HEK293T (cell line): Measurements from ENCODE around the gene FBXL13.

ENCODE experiments used
- ARNT ChIP-seq: fragments of 450-650 bp; IDR thresholded peaks from 2 replicates; pipeline ENCODE4 v1.6.1; 2017; ENCODE audit warnings: mild to moderate bottlenecking
- BHLHE40 ChIP-seq: fragments of 450-650 bp; IDR thresholded peaks from 2 replicates; pipeline ENCODE4 v1.6.1; 2016; ENCODE audit warnings: mild to moderate bottlenecking, moderate library complexity, borderline replicate concordance
- ELF4 ChIP-seq: fragments of 450-650 bp; IDR thresholded peaks from 2 replicates; pipeline ENCODE4 v1.6.1; 2017; ENCODE audit warnings: antibody characterized with exemption
- FOXA1 ChIP-seq: fragments of 450-650 bp; IDR thresholded peaks from 2 replicates; pipeline ENCODE4 v1.6.1; 2016; ENCODE audit warnings: mild to moderate bottlenecking
- FOXK2 ChIP-seq: fragments of 450-650 bp; IDR thresholded peaks from 2 replicates; pipeline ENCODE4 v1.6.1; 2016; ENCODE audit warnings: mild to moderate bottlenecking
- FOXM1 ChIP-seq: fragments of 450-650 bp; IDR thresholded peaks from 2 replicates; pipeline ENCODE4 v1.6.1; 2017; ENCODE audit warnings: mild to moderate bottlenecking, borderline replicate concordance
- HDGF ChIP-seq: fragments of 450-650 bp; IDR thresholded peaks from 2 replicates; pipeline ENCODE4 v1.6.1; 2017; ENCODE audit warnings: antibody characterized with exemption, borderline replicate concordance
- L3MBTL2 ChIP-seq: fragments of 450-650 bp; conservative IDR thresholded peaks from 2 replicates; pipeline ENCODE4 v1.6.1; 2016; ENCODE audit warnings: mild to moderate bottlenecking
- LEF1 ChIP-seq: fragments of 450-650 bp; IDR thresholded peaks from 2 replicates; pipeline ENCODE4 v1.6.1; 2017; ENCODE audit warnings: mild to moderate bottlenecking, borderline replicate concordance
- NFRKB ChIP-seq: fragments of 450-650 bp; IDR thresholded peaks from 2 replicates; pipeline ENCODE4 v1.6.1; 2016; ENCODE audit warnings: mild to moderate bottlenecking, moderate library complexity
- SP1 ChIP-seq: fragments of 450-650 bp; IDR thresholded peaks from 2 replicates; pipeline ENCODE4 v1.6.1; 2017
- SUZ12 ChIP-seq: fragments of 450-650 bp; IDR thresholded peaks from 2 replicates; pipeline ENCODE4 v1.6.1; 2016; ENCODE audit warnings: mild to moderate bottlenecking
- TARDBP ChIP-seq: fragments of 450-650 bp; IDR thresholded peaks from 2 replicates; pipeline ENCODE4 v1.6.1; 2016
- TF ChIP-seq, protein P1 (sequence below): fragments of 450-650 bp; IDR thresholded peaks from 2 replicates; pipeline ENCODE4 v1.6.1; 2016

DNA sequence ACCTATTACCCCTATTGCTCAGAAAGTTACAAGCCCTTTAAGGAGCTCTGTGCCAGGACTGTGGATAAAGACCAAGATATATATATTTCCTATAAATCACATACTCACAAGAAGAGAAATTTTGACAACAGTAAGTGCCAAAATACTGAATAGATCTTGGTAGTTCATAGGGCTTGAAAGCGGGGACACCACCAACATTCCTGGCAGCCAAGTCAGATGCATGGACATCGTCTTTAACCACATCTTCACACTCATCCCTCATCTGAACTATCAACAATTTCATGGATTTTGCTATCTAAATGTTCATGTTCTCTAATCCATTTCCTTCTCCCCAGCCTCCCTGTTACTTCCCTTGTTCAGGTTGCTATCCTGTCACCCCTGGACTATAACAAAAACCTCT lies 229.2 kb downstream of the FBXL13 start:
- no peak for TF ChIP-seq SP1
- no peak for TF ChIP-seq FOXM1
- no peak for TF ChIP-seq FOXA1
- TF ChIP-seq BHLHE40 = no peak
- no peak for TF ChIP-seq FOXK2
- no peak for TF ChIP-seq HDGF
- no peak for TF ChIP-seq TARDBP
- no peak for TF ChIP-seq ELF4
- no peak for TF ChIP-seq LEF1
- TF ChIP-seq L3MBTL2 = no peak
- TF ChIP-seq NFRKB = no peak
- TF ChIP-seq SUZ12 = no peak
- TF ChIP-seq, protein P1, sequence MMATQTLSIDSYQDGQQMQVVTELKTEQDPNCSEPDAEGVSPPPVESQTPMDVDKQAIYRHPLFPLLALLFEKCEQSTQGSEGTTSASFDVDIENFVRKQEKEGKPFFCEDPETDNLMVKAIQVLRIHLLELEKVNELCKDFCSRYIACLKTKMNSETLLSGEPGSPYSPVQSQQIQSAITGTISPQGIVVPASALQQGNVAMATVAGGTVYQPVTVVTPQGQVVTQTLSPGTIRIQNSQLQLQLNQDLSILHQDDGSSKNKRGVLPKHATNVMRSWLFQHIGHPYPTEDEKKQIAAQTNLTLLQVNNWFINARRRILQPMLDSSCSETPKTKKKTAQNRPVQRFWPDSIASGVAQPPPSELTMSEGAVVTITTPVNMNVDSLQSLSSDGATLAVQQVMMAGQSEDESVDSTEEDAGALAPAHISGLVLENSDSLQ = no peak
- TF ChIP-seq ARNT = no peak
